HG03135 (cell line): ENCODE results near the gene MACROD2.

Experiments used
- ATAC-seq: cut with Tn5 transposase; IDR thresholded peaks from one replicate; pipeline ENCODE4 v1.9.1; 2021; ENCODE audit warnings: mild to moderate bottlenecking, moderate library complexity; ENCODE audit not compliant: unreplicated experiment

The MACROD2 gene

GRCh38 chr20:15842872-15843271 lies 1847.6 kb downstream of the MACROD2 start:
- ATAC-seq = no peak

DNA sequence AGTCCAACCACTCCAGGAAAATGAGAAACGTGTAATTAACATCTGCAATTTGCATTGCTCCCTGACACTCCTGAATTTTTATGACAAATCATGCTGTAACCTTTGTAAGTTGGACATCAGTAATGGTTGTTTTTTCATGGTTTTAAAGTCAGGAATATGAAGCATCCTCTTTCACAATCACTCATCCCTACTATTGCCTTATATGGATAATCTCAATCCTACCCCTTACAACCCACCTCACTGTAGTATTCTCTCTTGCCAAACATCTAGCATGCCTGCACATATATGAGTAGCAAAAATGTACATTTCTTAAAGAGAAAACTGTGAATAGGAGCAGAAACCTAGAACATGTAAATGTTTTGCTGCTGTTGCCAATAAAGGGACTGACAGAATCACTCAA lies 1848.5 kb downstream of the MACROD2 start:
- no peak for ATAC-seq

DNA sequence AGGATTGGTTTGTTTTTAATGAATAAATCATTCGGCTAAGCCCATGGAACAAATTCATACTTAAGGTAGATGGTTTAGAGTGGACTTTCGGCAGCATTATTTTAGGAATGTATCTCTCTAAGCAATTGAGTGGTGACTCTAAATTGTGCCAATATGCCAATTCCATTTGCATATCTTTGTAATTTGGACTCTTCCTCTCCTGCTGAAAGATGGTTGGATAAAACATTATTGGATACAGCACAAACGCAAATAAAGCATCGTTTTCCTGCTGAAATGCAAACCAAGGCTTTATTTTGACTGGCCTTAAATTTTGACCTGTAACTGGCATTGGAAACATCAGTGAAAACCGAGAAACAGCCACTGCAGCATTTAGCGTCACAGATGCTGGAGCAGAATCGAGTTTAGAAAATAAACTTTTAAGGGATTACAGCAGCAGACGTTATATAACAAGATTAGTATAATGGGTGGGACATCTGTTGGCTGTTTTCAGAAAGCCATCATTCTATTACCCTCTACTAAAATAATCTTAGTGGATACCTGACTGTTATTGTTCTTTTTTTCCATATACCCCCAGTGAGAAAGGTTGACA lies 1852.0 kb downstream of the MACROD2 start:
- no peak for ATAC-seq

- ATAC-seq = no peak
Measured at GRCh38 chr20:15848126-15848525, 1852.8 kb downstream of the MACROD2 start.

GRCh38 chr20:15848995-15849610 lies 1853.8 kb downstream of the MACROD2 start:
- ATAC-seq = no peak

GRCh38 chr20:15851576-15852215 lies 1856.4 kb downstream of the MACROD2 start:
- no peak for ATAC-seq

DNA sequence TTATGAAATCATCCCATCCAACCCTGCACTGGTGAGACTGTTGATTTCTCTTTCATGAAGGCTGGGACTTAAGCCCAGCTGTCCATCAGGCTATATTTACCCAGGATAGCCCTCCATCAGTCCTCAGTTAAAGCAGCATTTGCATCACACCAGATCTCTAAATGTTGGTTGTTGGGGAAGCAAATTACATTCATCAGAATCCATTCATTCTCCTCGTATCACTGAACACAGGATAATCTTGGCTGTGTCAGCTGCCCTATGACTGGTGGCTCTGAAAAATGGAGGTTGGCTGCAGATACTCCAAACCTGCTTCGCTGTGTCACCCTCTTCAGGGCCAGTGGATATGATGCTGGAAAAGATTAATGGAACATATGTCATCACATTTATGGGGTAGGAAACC lies 1859.6 kb downstream of the MACROD2 start:
- no peak for ATAC-seq

- ATAC-seq = peak; percentile 78
Measured at GRCh38 chr20:15857173-15857784, 1862.0 kb downstream of the MACROD2 start.

GRCh38 chr20:15859061-15859460 lies 1863.7 kb downstream of the MACROD2 start:
- no peak for ATAC-seq

- no peak for ATAC-seq
Measured at GRCh38 chr20:15860850-15861249, 1865.5 kb downstream of the MACROD2 start.

GRCh38 chr20:15862178-15862577 lies 1866.9 kb downstream of the MACROD2 start:
- no peak for ATAC-seq

- no peak for ATAC-seq
Measured at GRCh38 chr20:15863735-15864134, 1868.4 kb downstream of the MACROD2 start.

DNA sequence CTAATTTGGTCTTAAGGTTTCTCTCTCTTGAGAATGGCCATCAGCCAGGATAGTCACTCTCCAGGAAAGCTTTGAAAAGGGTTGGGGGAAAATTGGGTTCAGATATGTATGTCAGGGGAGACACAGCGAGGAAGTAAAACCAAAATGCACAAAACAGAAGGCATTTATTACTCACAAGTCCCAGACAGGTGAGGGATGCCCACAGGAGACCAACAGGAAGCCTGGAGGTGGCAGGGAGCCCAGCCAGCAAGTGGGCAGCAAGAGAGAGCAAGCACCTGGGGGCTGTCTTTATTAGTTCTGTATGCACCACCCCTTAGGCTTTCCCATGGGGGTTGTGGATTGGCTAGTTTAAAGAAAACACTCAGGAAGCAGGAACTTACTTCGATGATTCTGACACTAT lies 1870.2 kb downstream of the MACROD2 start:
- no peak for ATAC-seq

- no peak for ATAC-seq
Measured at GRCh38 chr20:15866916-15867730, 1871.8 kb downstream of the MACROD2 start.

- ATAC-seq = no peak
Measured at GRCh38 chr20:15867899-15868298, 1872.6 kb downstream of the MACROD2 start.

GRCh38 chr20:15875446-15875845 lies 1880.1 kb downstream of the MACROD2 start:
- ATAC-seq = no peak

DNA sequence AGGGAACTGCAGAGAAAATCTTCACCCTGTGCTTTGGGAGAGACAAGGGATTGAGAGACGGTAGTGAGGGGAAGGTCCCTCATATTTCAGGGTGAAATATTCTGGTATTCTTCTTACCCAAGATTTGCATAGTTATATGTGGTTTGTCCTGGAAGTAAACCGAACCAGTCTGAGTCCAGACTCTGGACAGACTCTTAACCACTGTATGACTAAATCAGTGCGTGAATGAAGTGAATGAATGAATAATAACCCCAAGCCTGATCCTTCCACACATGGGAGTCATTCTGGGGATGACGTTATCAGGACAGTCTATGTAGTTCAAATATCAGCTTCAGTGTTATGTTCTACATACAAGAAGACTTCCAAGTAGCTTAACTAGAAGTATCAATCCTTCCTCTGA lies 1887.2 kb downstream of the MACROD2 start:
- no peak for ATAC-seq

DNA sequence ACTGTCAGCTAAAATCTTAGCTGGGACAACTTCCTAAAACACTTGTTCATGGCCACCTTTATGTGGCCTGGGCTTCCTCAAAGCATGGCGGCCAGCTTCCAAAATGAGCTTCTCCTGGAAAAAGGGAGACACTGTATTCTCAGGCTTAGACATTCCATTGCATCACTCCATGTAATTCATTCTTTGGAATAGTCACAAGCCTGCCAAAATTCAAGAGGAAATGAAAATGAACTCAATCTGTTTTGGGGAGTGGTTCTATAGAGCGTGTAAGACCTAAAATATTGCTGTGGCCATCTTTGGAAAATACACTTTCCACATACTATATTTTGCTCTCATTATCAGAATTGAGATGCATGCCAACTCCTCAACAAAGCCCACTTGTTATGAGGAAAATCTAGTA lies 1890.9 kb downstream of the MACROD2 start:
- ATAC-seq = no peak

- ATAC-seq = no peak
Measured at GRCh38 chr20:15887387-15887786, 1892.1 kb downstream of the MACROD2 start.

DNA sequence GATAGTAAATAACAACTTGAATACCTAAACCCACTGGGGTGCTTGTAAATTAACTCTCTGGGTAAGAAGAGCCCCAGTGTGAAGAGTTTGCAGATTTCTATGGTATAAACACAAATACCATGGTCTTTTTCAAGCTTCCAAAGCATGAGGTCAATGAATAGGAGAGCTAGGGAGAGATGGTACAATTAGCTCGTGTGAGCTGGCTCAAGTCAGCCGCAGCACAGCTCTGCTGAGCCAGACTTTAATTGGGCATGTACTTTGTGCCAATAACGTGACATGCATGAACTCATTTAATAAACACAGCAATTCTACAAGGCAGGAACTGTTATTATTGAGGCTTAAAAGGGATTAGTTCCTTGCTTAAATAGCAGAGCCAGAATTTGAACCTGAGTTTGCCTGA lies 1893.7 kb downstream of the MACROD2 start:
- no peak for ATAC-seq
